ENCODE measurements around the gene FTSJ3. TPM values are rescaled to one million over a fixed set of nuclear protein-coding genes. Genes with fewer than 3 reads are reported as not detected.

Gene FTSJ3
- total and polyA plus RNA-seq, 11 donors, result 12.5 to 46.5 (median 25.7) TPM

DNA sequence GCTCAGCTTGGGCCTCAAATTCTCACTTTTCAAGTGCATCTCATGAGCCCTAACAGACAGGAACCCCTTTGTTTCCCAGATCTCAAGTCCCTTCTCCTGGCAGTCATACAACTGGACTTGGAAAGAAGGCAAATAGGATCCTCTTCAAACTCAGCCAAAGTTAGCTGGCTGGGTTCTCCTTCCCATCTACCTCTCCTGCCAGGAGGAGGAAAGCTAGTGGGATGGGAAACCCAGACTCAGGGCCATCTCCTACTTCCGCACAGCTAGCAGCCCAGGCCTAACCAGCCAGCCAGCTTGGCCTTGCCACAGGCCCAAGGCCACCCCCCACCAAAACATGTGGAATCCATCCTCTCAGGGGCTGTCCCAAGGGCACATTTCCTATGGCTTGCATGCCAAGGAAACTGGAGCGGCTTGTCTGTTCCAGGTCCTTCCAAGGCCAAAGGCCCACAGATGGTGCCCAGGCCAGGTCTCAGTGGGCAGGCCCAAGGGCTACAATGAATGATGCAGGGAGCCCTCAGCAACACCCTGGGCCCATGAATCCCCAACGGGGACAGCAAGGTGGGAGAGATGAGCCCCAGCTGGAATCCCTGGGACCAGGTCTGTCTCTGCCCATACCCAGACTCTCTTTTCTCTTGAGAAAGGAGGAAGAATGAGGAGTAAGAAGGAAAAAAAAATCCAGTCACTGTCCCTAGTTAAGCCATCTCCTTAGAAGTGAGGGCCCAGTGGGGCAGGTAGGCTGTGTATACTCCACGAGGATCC, 13.3 kb upstream of the FTSJ3 start:
- peaks cover 21 to 60% (median 47%) of the 10 kb centered on the region in 12 donors for H3K4me1 ChIP-seq
- H3K27me3 ChIP-seq, result no peaks in the 10 kb centered on the region
- H3K36me3 ChIP-seq, result peaks cover 0 to 19% (median 17%) of the 10 kb centered on the region in 9 donors
- peak overlapping the region; percentile 84 to 98 (median 94) for H3K27ac ChIP-seq
- peak overlapping the region; percentile 69 to 99 (median 93) for H3K4me3 ChIP-seq
- whole genome bisulfite sequencing, 4 donors, result 51 to 60% (median 56%) methylated on average over 3 to 4 of the region's 4 CpGs
- ATAC-seq, result no peak
- intact Hi-C loops (cut with DNase I), result loop anchor here in 1 of 10 donors (5.0 kb wide), 1 partner anchor 68 kb away; the partner anchor contains the start of genes CCDC47 and DDX42
- peak in 2 of 5 donors; percentile 41 to 63 for DNase-seq
- TF ChIP-seq POLR2A (IDR thresholded peaks at IDR 0.05), result no peak
- TF ChIP-seq CTCF (IDR thresholded peaks at IDR 0.05), result no peak
- no peaks in the 10 kb centered on the region for H3K9me3 ChIP-seq

- Histone ChIP-seq H3K9me3 (no peaks in the 10 kb centered on the region), H3K36me3 (peaks cover 0 to 39% (median 38%) of the 10 kb centered on the region in 9 donors), H3K27me3 (no peaks in the 10 kb centered on the region), H3K27ac (peak overlapping the region; percentile 84 to 98 (median 94)), H3K4me3 (peak overlapping the region in 4 of 12 donors; percentile 9 to 19 (median 18)), H3K4me1 (peaks cover 21 to 64% (median 49%) of the 10 kb centered on the region in 12 donors)
- TF ChIP-seq POLR2A (IDR thresholded peaks at IDR 0.05) (peak in 1 of 2 donors; percentile 30), CTCF (IDR thresholded peaks at IDR 0.05) (no peak)
- intact Hi-C loops (cut with DNase I), result no loop called here
- DNase-seq (peak; percentile 82 to 96 (median 91)), ATAC-seq (peak; percentile 59 to 63 (median 61))
- 38 to 50% (median 49%) methylated on average over 5 to 7 of the region's 7 CpGs for WGBS, 4 donors
These were observed 11.2 kb upstream of the FTSJ3 start for GRCh38 chr17:63838631-63839171.

GRCh38 chr17:63837962-63838600, 10.6 kb upstream of the FTSJ3 start:
- ATAC-seq, result no peak
- Histone ChIP-seq H3K27ac (peak overlapping the region; percentile 61 to 98 (median 91)), H3K4me3 (peak overlapping the region in 2 of 12 donors; percentile 6 to 9), H3K27me3 (no peaks in the 10 kb centered on the region), H3K4me1 (peaks cover 21 to 58% (median 48%) of the 10 kb centered on the region in 12 donors), H3K9me3 (no peaks in the 10 kb centered on the region), H3K36me3 (peaks cover 0 to 45% (median 44%) of the 10 kb centered on the region in 9 donors)
- 74 to 87% (median 78%) methylated on average over 5 of the region's 5 CpGs for WGBS, 4 donors
- no peak for TF ChIP-seq CTCF (IDR thresholded peaks at IDR 0.05)
- TF ChIP-seq POLR2A (IDR thresholded peaks at IDR 0.05), result no peak
- DNase-seq, result no peak
- intact Hi-C loops (cut with DNase I), result no loop called here

GRCh38 chr17:63837480-63837879, 10.0 kb upstream of the FTSJ3 start:
- Histone ChIP-seq H3K27me3 (no peaks in the 10 kb centered on the region), H3K27ac (peak overlapping the region in 11 of 12 donors; percentile 61 to 98 (median 90)), H3K4me3 (no peak overlapping the region), H3K9me3 (no peaks in the 10 kb centered on the region), H3K4me1 (peaks cover 21 to 57% (median 48%) of the 10 kb centered on the region in 12 donors), H3K36me3 (peaks cover 0 to 51% (median 50%) of the 10 kb centered on the region in 9 donors)
- DNase-seq (no peak), ATAC-seq (no peak)
- WGBS, 4 donors, result 86 to 96% (median 92%) methylated on average over 6 to 12 of the region's 12 CpGs
- TF ChIP-seq CTCF (IDR thresholded peaks at IDR 0.05), result no peak
- TF ChIP-seq POLR2A (IDR thresholded peaks at IDR 0.05), result no peak
- intact Hi-C loops (cut with DNase I), result no loop called here

Data from heart left ventricle (tissue), 16 donors.